Measurements from ENCODE around the gene OGFOD2.

OGFOD2 gene

GRCh38 chr12:122951406-122951805, 23.6 kb upstream of the OGFOD2 start:
- TF ChIP-seq CTCF (conservative IDR thresholded peaks at IDR 0.05; ENCODE audit: control insufficient read depth, insufficient read depth, low read depth, low read length): no peak
- peak; percentile 71 for DNase-seq (ENCODE audit: low read depth)

GRCh38 chr12:122951979-122952892, 22.8 kb upstream of the OGFOD2 start:
- peak; percentile 73 for DNase-seq (ENCODE audit: low read depth)
- peak; percentile 96 for TF ChIP-seq CTCF (conservative IDR thresholded peaks at IDR 0.05; ENCODE audit: control insufficient read depth, insufficient read depth, low read depth, low read length)
- H3K4me3 ChIP-seq (ENCODE audit: control insufficient read depth, low read depth, low read length): no peak overlapping the region

More at GRCh38 chr12:122951406-122951805, 23.6 kb upstream of the OGFOD2 start:
- H3K4me3 ChIP-seq (ENCODE audit: control insufficient read depth, low read depth, low read length): no peak overlapping the region

DNA sequence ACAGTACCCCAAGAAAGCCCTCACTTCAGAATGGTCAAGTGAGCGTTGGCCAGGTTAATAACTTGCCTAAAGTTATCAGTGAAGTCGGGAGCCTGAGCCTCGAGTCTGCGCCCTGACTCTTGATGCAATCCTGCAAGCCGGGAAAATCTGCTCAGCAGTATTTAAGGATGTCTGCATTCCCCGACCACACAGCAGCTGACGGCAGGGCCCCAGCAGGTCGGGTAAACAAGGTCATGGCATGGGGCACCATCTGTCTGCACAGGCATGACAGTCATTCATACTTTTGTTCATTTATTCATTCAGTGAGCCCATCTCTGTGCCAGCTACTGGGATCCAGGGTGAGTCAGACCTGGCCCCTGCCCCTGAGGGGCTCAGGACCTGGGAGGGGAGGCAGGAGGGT, 19.9 kb upstream of the OGFOD2 start:
- no peak overlapping the region for H3K4me3 ChIP-seq (ENCODE audit: control insufficient read depth, low read depth, low read length)

DNA sequence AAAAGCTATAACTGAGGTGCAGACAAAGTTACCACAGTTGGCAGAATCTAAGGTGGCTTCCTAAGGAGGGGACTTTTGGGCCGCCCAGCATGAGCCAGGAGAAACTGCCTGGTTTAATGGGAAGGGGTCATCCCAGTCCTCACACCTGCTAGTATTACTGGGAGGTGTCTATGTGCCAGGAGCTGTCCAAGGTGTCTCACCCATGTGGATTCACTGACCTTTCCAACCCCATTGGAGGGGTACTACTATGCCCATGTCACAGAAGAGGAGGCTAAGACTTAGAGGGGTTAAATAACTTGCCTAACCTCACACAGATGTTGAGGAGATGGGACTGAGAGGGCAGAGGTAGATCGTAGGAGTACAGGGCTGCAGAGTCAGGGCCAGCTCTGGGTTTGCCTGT, 19.0 kb upstream of the OGFOD2 start:
- H3K4me3 ChIP-seq (ENCODE audit: control insufficient read depth, low read depth, low read length): no peak overlapping the region
- TF ChIP-seq CTCF (conservative IDR thresholded peaks at IDR 0.05; ENCODE audit: control insufficient read depth, insufficient read depth, low read depth, low read length): no peak
- DNase-seq (ENCODE audit: low read depth): no peak

More for the DNA sequence above, 19.9 kb upstream of the OGFOD2 start:
- no peak for DNase-seq (ENCODE audit: low read depth)
- TF ChIP-seq CTCF (conservative IDR thresholded peaks at IDR 0.05; ENCODE audit: control insufficient read depth, insufficient read depth, low read depth, low read length): no peak

- no peak overlapping the region for H3K4me3 ChIP-seq (ENCODE audit: control insufficient read depth, low read depth, low read length)
- no peak for TF ChIP-seq CTCF (conservative IDR thresholded peaks at IDR 0.05; ENCODE audit: control insufficient read depth, insufficient read depth, low read depth, low read length)
- DNase-seq (ENCODE audit: low read depth): peak; percentile 73
These were observed 16.7 kb upstream of the OGFOD2 start for GRCh38 chr12:122958198-122958888.

DNA sequence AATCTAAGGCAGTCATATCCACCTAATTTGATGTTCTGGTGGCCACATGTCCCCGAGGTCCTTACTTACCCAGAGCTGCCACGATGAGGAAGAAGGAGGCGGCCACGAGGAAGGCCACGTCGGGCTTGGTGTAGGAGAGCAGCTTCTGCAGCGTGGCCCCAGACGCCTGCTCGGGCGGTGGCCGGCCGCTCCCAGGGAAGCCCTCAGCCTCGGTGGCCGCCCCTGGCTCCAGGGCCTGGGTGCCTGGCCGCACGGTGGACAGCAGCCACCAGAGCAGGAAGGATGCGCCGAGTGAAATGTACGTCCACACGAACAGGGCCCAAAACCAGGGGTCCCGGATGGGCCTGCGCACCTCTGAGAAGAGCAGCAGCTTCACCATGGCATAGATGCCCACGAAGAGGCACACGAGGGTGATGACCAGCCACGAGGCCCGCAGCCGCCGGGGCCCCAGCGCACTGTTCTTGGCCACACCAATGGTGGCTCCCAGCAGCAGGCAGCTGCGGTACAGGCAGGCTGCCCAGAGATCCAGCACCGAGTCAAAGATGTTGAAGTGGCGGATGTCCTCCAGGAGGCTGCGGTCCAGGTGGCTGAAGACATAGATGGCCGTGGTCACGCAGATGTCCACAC, 15.4 kb upstream of the OGFOD2 start:
- H3K4me3 ChIP-seq (ENCODE audit: control insufficient read depth, low read depth, low read length): no peak overlapping the region
- DNase-seq (ENCODE audit: low read depth): no peak
- no peak for TF ChIP-seq CTCF (conservative IDR thresholded peaks at IDR 0.05; ENCODE audit: control insufficient read depth, insufficient read depth, low read depth, low read length)

All from fibroblast of mammary gland (primary cell).